Stimulated activated naive CD4-positive, alpha-beta T cell treated with Interleukin-2 at 50 U/mL for 16 hours (primary cell): ENCODE results near the gene CAPN7.

Experiments used
- DNase-seq: peaks from one replicate; lab custom pipeline; 2025; lab: John Stamatoyannopoulos, UW

The CAPN7 gene

GRCh38 chr3:15276028-15276724, 70.1 kb downstream of the CAPN7 start:
- DNase-seq = no peak

- DNase-seq = no peak
These were observed 71.9 kb downstream of the CAPN7 start for GRCh38 chr3:15277861-15278500.

- no peak for DNase-seq
These were observed 73.2 kb downstream of the CAPN7 start for GRCh38 chr3:15279205-15279604.

- no peak for DNase-seq
These were observed 73.8 kb downstream of the CAPN7 start for GRCh38 chr3:15279671-15280402.

- no peak for DNase-seq
These were observed 74.9 kb downstream of the CAPN7 start for GRCh38 chr3:15280853-15281532.

GRCh38 chr3:15281817-15282216, 75.8 kb downstream of the CAPN7 start:
- no peak for DNase-seq

- no peak for DNase-seq
These were observed 77.7 kb downstream of the CAPN7 start for GRCh38 chr3:15283702-15284101.

- no peak for DNase-seq
These were observed 78.3 kb downstream of the CAPN7 start for GRCh38 chr3:15284121-15284889.

GRCh38 chr3:15286022-15286421, 80.0 kb downstream of the CAPN7 start:
- no peak for DNase-seq

- DNase-seq = no peak
These were observed 81.7 kb downstream of the CAPN7 start for GRCh38 chr3:15287565-15288330.

- DNase-seq = no peak
These were observed 82.4 kb downstream of the CAPN7 start for GRCh38 chr3:15288331-15289035.

GRCh38 chr3:15289661-15290060, 83.6 kb downstream of the CAPN7 start:
- no peak for DNase-seq

GRCh38 chr3:15290736-15291135, 84.7 kb downstream of the CAPN7 start:
- no peak for DNase-seq

GRCh38 chr3:15291589-15292541, 85.8 kb downstream of the CAPN7 start:
- peak; percentile 54 for DNase-seq

GRCh38 chr3:15292765-15293522, 86.9 kb downstream of the CAPN7 start:
- no peak for DNase-seq

- no peak for DNase-seq
These were observed 88.9 kb downstream of the CAPN7 start for GRCh38 chr3:15294929-15295328.

- DNase-seq = no peak
These were observed 89.5 kb downstream of the CAPN7 start for GRCh38 chr3:15295506-15295905.

GRCh38 chr3:15297608-15298350, 91.7 kb downstream of the CAPN7 start:
- DNase-seq = no peak
